Cardiac septum (tissue), 1 donor: ENCODE data around the gene ZNF771. TPM values are rescaled to one million over a fixed set of nuclear protein-coding genes. Genes with fewer than 3 reads are reported as not detected.
A peak's percentile ranks its signal among the peaks of the same experiment; 100 is the strongest.

Experiments used
- DNase-seq: peaks from one replicate; pipeline ENCODE4 v3.0.0-alpha.2; 2020; ENCODE audit warnings: low spot score
- intact Hi-C: fragments of 100-400 bp; cut with DNase I; formaldehyde crosslinking; loops from one replicate; pipeline ENCODE4 v1.14.0; 2022
- long read RNA-seq: library from polyadenylated mRNA; unstranded; transcript quantifications from one replicate; pipeline ENCODE4 v2.0.0, GENCODE V29; 2021
- total RNA-seq: library from RNA; stranded (reverse); fragmentation: NEBNext Ultra II Directional; extraction: Animal tissue kit (Norgen Biotek cat#: 25700); gene quantifications from one replicate; pipeline ENCODE4 v1.2.1, GENCODE V29; 2021
- donor health status: DM: no; HTN: no; CAD: no.

Gene ZNF771
- 7.5 TPM for total RNA-seq
- long read RNA-seq, transcript ZNF771-201 (3 exons, 2,371 nt) = major isoform, 22 of 33 reads
- long read RNA-seq, partial matches to known transcripts = 6 of 33 reads
- long read RNA-seq, other reads (novel, unspliced or antisense) = 2 of 33 reads

- DNase-seq = peak; percentile 97
- intact Hi-C loops = loop anchor here (2.0 kb wide), 1 partner anchor 28 kb away; no protein-coding TSS in a partner anchor
Observed at GRCh38 chr16:30407102-30407803, at the start of gene ZNF771. Gene ZNF771 (plus strand): TSS chr16:30407606. CDS start chr16:30408054, 448 bp downstream.

GRCh38 chr16:30357715-30358576 is 49.5 kb upstream of the ZNF771 start:
- DNase-seq = no peak
- intact Hi-C loops = no loop called here

GRCh38 chr16:30358577-30358936 is 48.8 kb upstream of the ZNF771 start:
- intact Hi-C loops = no loop called here
- DNase-seq = no peak

- no peak for DNase-seq
- intact Hi-C loops = no loop called here
Observed at GRCh38 chr16:30358990-30359870, 48.2 kb upstream of the ZNF771 start.

GRCh38 chr16:30359871-30360170 is 47.6 kb upstream of the ZNF771 start:
- intact Hi-C loops = no loop called here
- no peak for DNase-seq

GRCh38 chr16:30361180-30361579 is 46.2 kb upstream of the ZNF771 start:
- no peak for DNase-seq
- intact Hi-C loops = no loop called here

- intact Hi-C loops = no loop called here
- no peak for DNase-seq
Observed at GRCh38 chr16:30365200-30365599, 42.2 kb upstream of the ZNF771 start.

GRCh38 chr16:30366511-30366910 is 40.9 kb upstream of the ZNF771 start:
- intact Hi-C loops = no loop called here
- no peak for DNase-seq

- DNase-seq = no peak
- intact Hi-C loops = no loop called here
Observed at GRCh38 chr16:30367349-30368009, 39.9 kb upstream of the ZNF771 start.

- DNase-seq = no peak
- intact Hi-C loops = no loop called here
Observed at GRCh38 chr16:30368122-30368791, 39.1 kb upstream of the ZNF771 start.

- intact Hi-C loops = no loop called here
- no peak for DNase-seq
Observed at GRCh38 chr16:30368792-30369090, 38.7 kb upstream of the ZNF771 start.

- DNase-seq = no peak
- intact Hi-C loops = no loop called here
Observed at GRCh38 chr16:30369091-30369937, 38.1 kb upstream of the ZNF771 start.

GRCh38 chr16:30369938-30370455 is 37.4 kb upstream of the ZNF771 start:
- no peak for DNase-seq
- intact Hi-C loops = no loop called here

GRCh38 chr16:30370456-30371247 is 36.8 kb upstream of the ZNF771 start, which contains the start of gene TBC1D10B:
Gene TBC1D10B (minus strand): TSS chr16:30370494. CDS start chr16:30370183, 311 bp downstream.
- intact Hi-C loops = no loop called here
- peak; percentile 98 for DNase-seq

GRCh38 chr16:30371248-30371816 is 36.1 kb upstream of the ZNF771 start:
- DNase-seq = no peak
- intact Hi-C loops = no loop called here

GRCh38 chr16:30372038-30372712 is 35.2 kb upstream of the ZNF771 start:
- no peak for DNase-seq
- intact Hi-C loops = no loop called here
